HUES6 (cell line): Measurements from ENCODE around the gene GPC6.

Source experiments
- H3K27ac ChIP-seq: 2 replicates; pipeline ENCODE4 v1.7.0; 2013; ENCODE audit warnings: low read depth, mild to moderate bottlenecking, low read length, inconsistent platforms
- H3K27me3 ChIP-seq: 2 replicates; pipeline ENCODE4 v1.6.1; 2013; ENCODE audit warnings: low read length; ENCODE audit not compliant: control insufficient read depth, insufficient read depth
- H3K36me3 ChIP-seq: 2 replicates; pipeline ENCODE4 v1.6.1; 2013; ENCODE audit warnings: low read length; ENCODE audit not compliant: control insufficient read depth, insufficient read depth
- H3K4me1 ChIP-seq: 2 replicates; pipeline ENCODE4 v1.6.1; 2013; ENCODE audit warnings: low read length; ENCODE audit not compliant: control insufficient read depth, insufficient read depth
- H3K4me3 ChIP-seq: 2 replicates; pipeline ENCODE4 v1.5.1; 2013; ENCODE audit warnings: low read depth, low read length
- H3K9ac ChIP-seq: one replicate; pipeline ENCODE4 v1.6.1; 2013; ENCODE audit warnings: mild to moderate bottlenecking, low read length
- H3K9me3 ChIP-seq: 2 replicates; pipeline ENCODE4 v1.6.1; 2013; ENCODE audit warnings: low read depth, low read length; ENCODE audit not compliant: control insufficient read depth, insufficient read depth

Gene GPC6

DNA sequence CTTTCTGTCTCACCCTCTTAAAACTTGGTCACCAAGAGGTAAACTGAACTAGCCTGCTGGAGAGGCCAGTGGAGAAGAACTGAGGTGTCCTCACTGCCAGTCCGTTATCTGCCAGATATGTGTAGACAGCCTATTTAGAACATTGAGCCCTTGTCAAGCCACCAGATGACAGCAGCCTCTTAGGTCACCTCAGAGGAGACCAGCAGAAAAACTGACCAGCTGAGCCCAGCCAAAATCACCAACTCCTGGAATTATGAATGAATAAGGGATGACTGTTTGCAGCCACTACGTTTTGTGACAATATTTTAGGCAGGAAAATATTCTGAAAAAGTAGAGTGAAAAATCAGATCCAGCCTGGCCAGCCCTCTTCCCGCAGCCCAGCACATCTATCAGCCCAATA lies 739.0 kb downstream of the GPC6 start:
- Histone ChIP-seq H3K9me3 (no peaks in the 10 kb centered on the region), H3K9ac (no peak overlapping the region), H3K4me1 (0 out of 2 replicates have a peak, but pooled peaks cover 9% of the 10 kb centered on the region), H3K36me3 (no peaks in the 10 kb centered on the region), H3K27me3 (no peaks in the 10 kb centered on the region), H3K27ac (no peak overlapping the region), H3K4me3 (no peak overlapping the region)

DNA sequence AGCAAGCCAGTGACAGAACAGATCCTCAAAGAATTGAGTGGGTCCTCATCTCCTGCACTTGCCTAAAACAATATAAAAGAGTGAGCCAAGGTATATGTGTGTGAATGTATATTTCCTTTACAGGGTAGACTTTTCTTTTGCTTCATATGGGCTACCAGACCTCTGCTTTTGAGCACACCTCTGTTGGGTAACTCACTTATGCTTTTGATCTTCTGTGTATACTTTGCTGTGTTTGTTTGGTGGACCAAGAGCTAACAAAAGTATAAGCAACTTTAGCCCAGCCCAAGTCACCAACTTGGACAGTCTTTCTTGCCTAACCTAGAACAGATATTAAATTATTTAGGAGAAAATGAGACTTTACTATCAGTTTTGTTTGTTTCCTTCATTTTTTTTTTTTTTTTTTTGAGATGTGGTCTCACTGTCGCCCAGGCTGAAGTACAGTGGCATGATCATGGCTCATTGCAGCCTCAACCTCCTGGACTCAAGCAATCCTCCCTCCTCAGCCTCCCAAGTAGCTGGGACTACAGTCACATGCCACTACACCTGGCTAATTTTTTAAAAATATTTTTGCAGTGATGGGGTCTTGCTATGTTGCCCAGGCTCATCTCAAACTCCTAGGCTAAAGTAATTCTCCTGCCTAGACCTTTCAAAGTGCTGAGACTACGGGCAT lies 739.8 kb downstream of the GPC6 start:
- 0 out of 2 replicates have a peak, but pooled peaks cover 9% of the 10 kb centered on the region for H3K4me1 ChIP-seq
- no peak overlapping the region for H3K4me3 ChIP-seq
- no peaks in the 10 kb centered on the region for H3K9me3 ChIP-seq
- H3K9ac ChIP-seq = no peak overlapping the region
- H3K27ac ChIP-seq = no peak overlapping the region
- H3K27me3 ChIP-seq = no peaks in the 10 kb centered on the region
- no peaks in the 10 kb centered on the region for H3K36me3 ChIP-seq

DNA sequence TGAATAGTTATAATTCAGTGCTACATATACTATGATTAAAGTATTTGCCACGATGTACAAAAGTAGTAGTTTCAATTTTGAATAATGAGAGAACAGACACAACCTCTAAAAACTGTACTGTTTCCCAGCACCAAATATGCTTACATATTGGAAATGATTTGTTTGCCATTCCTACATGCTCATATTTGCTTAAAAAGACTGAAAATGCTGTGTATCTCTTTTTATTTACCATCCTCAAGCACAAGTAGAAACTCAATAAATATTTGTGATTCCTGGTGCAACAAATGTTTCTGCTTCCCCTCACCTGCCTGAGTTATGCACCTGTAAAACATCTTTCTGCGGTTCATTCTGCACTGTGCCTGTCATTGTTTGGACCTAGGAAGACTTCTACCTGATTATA lies 740.7 kb downstream of the GPC6 start:
- H3K36me3 ChIP-seq = no peaks in the 10 kb centered on the region
- H3K9ac ChIP-seq = no peak overlapping the region
- H3K27ac ChIP-seq = no peak overlapping the region
- no peaks in the 10 kb centered on the region for H3K27me3 ChIP-seq
- H3K9me3 ChIP-seq = no peaks in the 10 kb centered on the region
- H3K4me1 ChIP-seq = 0 out of 2 replicates have a peak, but pooled peaks cover 9% of the 10 kb centered on the region
- H3K4me3 ChIP-seq = no peak overlapping the region

DNA sequence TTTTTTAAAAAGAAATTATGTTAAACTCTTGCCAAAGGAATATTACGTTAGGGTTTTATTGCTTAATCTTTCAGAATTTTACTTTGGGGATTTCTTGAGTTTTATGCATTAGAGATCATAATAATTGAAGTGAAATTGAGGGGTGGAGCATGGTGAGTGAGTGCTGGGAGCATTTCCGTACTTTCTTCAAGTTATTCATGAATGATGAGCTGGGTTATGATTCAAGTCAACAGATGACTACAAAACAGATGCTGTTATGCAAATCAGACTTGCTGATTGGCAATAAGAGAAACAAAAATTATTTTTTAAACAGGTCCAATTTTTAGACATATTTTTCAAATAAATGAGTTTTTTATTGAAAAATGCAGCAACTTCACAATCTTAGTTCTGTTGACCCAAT lies 748.6 kb downstream of the GPC6 start:
- Histone ChIP-seq H3K4me1 (peaks cover 6% of the 10 kb centered on the region; the same call in 1 of the 2 replicates), H3K27ac (no peak overlapping the region), H3K36me3 (no peaks in the 10 kb centered on the region), H3K9ac (no peak overlapping the region), H3K4me3 (no peak overlapping the region), H3K9me3 (peaks cover 7% of the 10 kb centered on the region), H3K27me3 (no peaks in the 10 kb centered on the region)

DNA sequence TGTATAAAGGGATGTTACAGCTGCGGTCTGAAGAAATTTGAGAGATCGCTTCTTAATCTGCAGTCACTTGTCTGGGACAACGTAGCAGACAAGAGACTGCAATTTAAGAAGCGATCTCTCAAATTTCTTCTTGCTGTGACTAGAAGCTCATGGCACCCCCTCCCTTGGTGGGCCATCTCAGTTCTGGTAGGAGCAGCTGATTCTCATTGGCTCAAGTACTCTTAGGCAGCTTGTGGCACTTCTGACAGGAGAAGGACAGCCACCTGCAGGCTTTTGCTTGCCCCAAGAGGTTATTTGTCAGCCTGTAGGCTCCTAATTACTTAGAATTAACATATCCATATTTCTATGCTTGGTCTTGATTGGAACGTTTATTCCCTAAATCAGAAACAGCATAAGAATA lies 749.9 kb downstream of the GPC6 start:
- Histone ChIP-seq H3K9ac (no peak overlapping the region), H3K36me3 (no peaks in the 10 kb centered on the region), H3K4me3 (no peak overlapping the region), H3K27me3 (no peaks in the 10 kb centered on the region), H3K27ac (no peak overlapping the region), H3K4me1 (peaks cover 6% of the 10 kb centered on the region; the same call in 1 of the 2 replicates), H3K9me3 (peaks cover 7% of the 10 kb centered on the region)

DNA sequence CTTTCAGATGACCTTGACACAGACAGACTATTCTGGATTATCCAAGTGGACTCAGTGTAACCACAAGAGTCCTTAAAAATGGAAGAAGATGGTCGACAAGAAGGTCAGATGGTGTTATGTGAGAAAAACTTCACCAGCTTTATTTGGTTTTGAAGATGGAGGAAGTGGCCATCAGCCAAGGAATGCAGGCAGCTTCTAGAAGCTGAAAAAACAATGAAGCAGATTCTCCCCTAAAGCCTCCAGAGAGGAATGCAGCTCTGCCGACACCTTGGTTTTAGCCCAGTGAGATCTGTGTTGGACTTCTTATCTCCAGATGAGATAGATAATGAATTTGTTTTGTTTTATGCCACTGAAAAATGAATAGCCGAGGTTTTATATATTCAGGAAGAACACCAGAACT lies 751.4 kb downstream of the GPC6 start:
- Histone ChIP-seq H3K9ac (no peak overlapping the region), H3K36me3 (no peaks in the 10 kb centered on the region), H3K27me3 (no peaks in the 10 kb centered on the region), H3K4me3 (no peak overlapping the region), H3K9me3 (peaks cover 7% of the 10 kb centered on the region), H3K4me1 (no peaks in the 10 kb centered on the region), H3K27ac (no peak overlapping the region)

DNA sequence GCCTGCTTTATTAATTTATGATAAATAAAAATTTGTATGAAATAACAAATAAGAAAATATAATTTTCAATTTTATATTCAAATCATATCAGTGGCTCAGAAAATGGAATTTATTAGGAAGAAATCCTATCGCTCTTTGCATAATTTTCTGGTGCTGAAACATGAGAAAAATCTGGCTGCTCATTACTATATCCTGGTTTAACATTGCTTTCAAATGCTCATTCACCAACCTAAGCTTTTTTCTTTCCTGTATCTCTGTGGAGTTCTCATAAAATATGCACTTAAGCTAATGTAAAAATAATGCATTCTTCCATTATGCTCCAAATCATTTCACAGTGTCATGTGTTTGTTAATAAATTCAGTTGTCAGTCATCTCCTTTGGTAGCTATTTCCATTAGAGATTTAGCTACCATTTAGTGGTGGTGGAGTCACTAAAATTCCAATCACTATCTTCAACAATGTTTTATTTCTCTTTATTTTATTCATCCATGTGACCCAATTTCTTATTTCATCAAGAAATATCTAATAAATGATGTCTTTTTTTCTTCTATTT lies 754.9 kb downstream of the GPC6 start:
- H3K27ac ChIP-seq = no peak overlapping the region
- no peaks in the 10 kb centered on the region for H3K36me3 ChIP-seq
- peaks cover 3% of the 10 kb centered on the region; the same call in 1 of the 2 replicates for H3K4me1 ChIP-seq

DNA sequence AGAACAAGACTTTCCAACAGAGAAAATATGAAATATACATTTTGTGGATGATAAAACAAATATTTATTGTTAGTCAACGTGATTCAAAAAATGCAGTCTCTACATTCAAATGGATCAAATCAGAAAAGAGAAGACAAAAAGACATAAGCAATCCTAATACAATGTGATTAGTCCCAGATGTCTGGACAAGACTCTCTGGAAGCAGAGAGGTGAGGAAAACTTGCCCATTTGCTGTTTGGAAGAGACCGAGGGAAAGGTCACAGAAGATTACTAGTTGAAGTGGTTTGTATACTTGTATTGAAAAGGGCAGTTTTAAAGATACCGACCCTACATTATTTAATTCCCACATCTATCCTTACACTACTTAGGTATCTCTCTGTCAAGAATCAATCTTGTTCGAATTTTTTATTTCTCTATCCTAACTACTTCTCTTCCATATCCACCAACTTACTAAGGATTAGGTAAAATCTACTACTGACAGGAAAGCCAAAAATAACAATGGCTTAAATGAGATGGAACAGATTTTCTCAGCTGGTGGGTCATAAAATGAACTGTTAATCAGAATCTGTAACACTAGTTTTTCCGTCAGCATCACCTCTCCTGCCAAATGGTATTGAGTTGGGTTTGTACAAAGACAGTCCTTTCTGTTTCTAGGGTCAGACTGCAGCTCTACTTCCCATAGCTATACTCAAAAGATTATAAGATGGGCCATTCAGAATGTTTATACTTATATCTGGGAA lies 755.7 kb downstream of the GPC6 start:
- Histone ChIP-seq H3K4me3 (no peak overlapping the region), H3K4me1 (peaks cover 3% of the 10 kb centered on the region; the same call in 1 of the 2 replicates), H3K27me3 (no peaks in the 10 kb centered on the region), H3K9me3 (peaks cover 7% of the 10 kb centered on the region), H3K36me3 (no peaks in the 10 kb centered on the region), H3K27ac (no peak overlapping the region), H3K9ac (no peak overlapping the region)

More for the DNA sequence above, 754.9 kb downstream of the GPC6 start:
- Histone ChIP-seq H3K27me3 (no peaks in the 10 kb centered on the region), H3K9me3 (peaks cover 7% of the 10 kb centered on the region), H3K4me3 (no peak overlapping the region), H3K9ac (no peak overlapping the region)

DNA sequence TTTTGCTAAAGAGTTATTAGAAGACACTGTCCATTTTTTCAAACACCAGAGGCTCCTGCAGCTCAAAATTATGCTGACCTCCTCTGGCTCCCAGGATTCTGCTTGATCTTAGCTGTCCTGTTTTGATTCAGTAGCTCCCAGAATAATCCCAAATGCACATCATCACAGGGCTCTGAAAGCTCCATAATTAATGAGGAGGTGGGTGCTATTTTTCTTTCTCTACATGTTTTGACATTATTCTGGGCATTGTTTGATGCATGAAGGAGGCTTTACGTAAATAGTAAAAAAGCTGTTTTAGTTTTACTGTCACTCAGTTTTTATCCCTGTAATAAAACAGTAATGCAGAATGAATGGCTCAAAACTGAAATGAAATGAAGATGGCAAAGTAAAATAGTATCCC lies 757.4 kb downstream of the GPC6 start:
- H3K27ac ChIP-seq = no peak overlapping the region
- no peaks in the 10 kb centered on the region for H3K27me3 ChIP-seq
- no peak overlapping the region for H3K4me3 ChIP-seq
- no peak overlapping the region for H3K9ac ChIP-seq
- no peaks in the 10 kb centered on the region for H3K9me3 ChIP-seq
- peaks cover 3% of the 10 kb centered on the region; the same call in 1 of the 2 replicates for H3K4me1 ChIP-seq
- H3K36me3 ChIP-seq = no peaks in the 10 kb centered on the region

DNA sequence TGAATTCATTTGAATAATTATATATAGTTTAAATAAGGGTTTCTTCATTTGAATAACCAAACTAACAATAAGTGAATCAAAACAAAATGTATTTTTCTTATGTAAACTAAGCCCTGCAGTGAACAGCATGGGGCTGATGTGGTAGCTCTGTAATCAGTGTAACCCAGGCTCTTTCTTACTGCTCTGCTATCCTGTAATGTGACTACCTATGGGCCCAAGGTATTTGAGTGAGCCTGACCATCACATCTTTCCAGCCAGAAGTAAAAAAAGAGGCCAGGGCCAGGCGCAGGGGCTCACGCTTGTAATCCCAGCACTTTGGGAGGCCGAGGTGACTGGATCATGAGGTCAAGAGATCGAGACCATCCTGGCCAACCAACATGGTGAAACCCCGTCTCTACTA lies 758.3 kb downstream of the GPC6 start:
- Histone ChIP-seq H3K9me3 (no peaks in the 10 kb centered on the region), H3K4me3 (no peak overlapping the region), H3K36me3 (no peaks in the 10 kb centered on the region), H3K9ac (no peak overlapping the region), H3K4me1 (peaks cover 3% of the 10 kb centered on the region; the same call in 1 of the 2 replicates), H3K27me3 (no peaks in the 10 kb centered on the region), H3K27ac (no peak overlapping the region)

DNA sequence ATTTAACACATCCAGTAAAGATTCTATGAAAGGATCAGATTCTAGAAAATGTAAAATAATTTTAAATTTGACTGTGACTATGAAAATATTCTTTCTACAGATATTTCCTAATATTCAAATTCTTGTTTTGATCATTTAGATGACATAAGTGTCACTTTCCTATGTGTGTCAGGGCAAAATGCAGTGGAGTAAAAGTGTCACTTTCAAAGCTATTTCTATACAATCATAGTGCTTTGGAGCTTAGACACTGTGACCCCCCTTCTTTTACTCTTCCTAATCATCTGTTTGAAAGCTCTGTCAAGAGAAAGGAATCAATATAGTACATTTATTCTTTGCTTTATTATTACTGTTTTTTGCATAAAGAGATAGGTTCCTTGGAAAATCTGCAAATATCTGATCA lies 760.9 kb downstream of the GPC6 start:
- H3K9ac ChIP-seq = no peak overlapping the region
- H3K4me1 ChIP-seq = peaks cover 3% of the 10 kb centered on the region; the same call in 1 of the 2 replicates
- H3K27me3 ChIP-seq = no peaks in the 10 kb centered on the region
- no peaks in the 10 kb centered on the region for H3K9me3 ChIP-seq
- H3K4me3 ChIP-seq = no peak overlapping the region
- H3K36me3 ChIP-seq = no peaks in the 10 kb centered on the region
- H3K27ac ChIP-seq = no peak overlapping the region
